ENCODE results near the gene KLHL18.

Gene KLHL18

GRCh38 chr3:47276558-47276957 is 6.2 kb upstream of the KLHL18 start:
- no peak for TF ChIP-seq CTCF (IDR thresholded peaks at IDR 0.05; ENCODE audit: extremely low read depth, missing control alignments)
- no peak for DNase-seq (ENCODE audit: low spot score)

- no peak for DNase-seq (ENCODE audit: low spot score)
- TF ChIP-seq CTCF (IDR thresholded peaks at IDR 0.05; ENCODE audit: extremely low read depth, missing control alignments) = no peak
Measured at GRCh38 chr3:47280519-47280918, 2.2 kb upstream of the KLHL18 start.

- TF ChIP-seq CTCF (IDR thresholded peaks at IDR 0.05; ENCODE audit: extremely low read depth, missing control alignments) = no peak
- no peak for DNase-seq (ENCODE audit: low spot score)
Measured at GRCh38 chr3:47283193-47283537, 421 bp downstream of the KLHL18 start.

- no peak for TF ChIP-seq CTCF (IDR thresholded peaks at IDR 0.05; ENCODE audit: extremely low read depth, missing control alignments)
- DNase-seq (ENCODE audit: low spot score) = no peak
Measured at GRCh38 chr3:47283591-47284364, 1.0 kb downstream of the KLHL18 start.

- no peak for TF ChIP-seq CTCF (IDR thresholded peaks at IDR 0.05; ENCODE audit: extremely low read depth, missing control alignments)
- DNase-seq (ENCODE audit: low spot score) = no peak
Measured at GRCh38 chr3:47288966-47289910, 6.5 kb downstream of the KLHL18 start.

- DNase-seq (ENCODE audit: low spot score) = no peak
- no peak for TF ChIP-seq CTCF (IDR thresholded peaks at IDR 0.05; ENCODE audit: extremely low read depth, missing control alignments)
Measured at GRCh38 chr3:47291158-47291753, 8.5 kb downstream of the KLHL18 start.

GRCh38 chr3:47291754-47292420 is 9.1 kb downstream of the KLHL18 start:
- DNase-seq (ENCODE audit: low spot score) = peak; percentile 50
